Caco-2 (cell line): ENCODE measurements around the gene FBXL7. TPM values are rescaled to one million over a fixed set of nuclear protein-coding genes. Genes with fewer than 3 reads are reported as not detected.

Source experiments
- BruUV-seq: library from RNA; stranded (reverse); fragments of 400-500 nt; replicated peaks from 2 replicates; lab custom pipeline; 2021; lab: Mats Ljungman, UMichigan
- CTCF ChIA-PET: fragments of 300-600 bp; sonication (Branson Sonifier 250); formaldehyde crosslinking; loops from one replicate; lab custom pipeline; 2022; ENCODE audit warnings: antibody characterized with exemption; lab: Charles Lee
- POLR2A ChIA-PET: fragments of 300-600 bp; sonication (Branson Sonifier 250); formaldehyde crosslinking; loops from one replicate; lab custom pipeline; 2022; ENCODE audit warnings: antibody characterized with exemption; lab: Charles Lee
- DNase-seq, 2 experiments: peaks; one replicate each; pipeline versions ENCODE4 v3.0.0 to v3.0.0-alpha.2; 2020 to 2022
- H3K27me3 ChIP-seq: replicated peaks from 2 replicates; pipeline ENCODE4 v1.6.0; 2011; ENCODE audit warnings: low read length; ENCODE audit not compliant: control insufficient read depth, insufficient read depth
- H3K36me3 ChIP-seq: 2 replicates; pipeline ENCODE4 v1.5.1; 2011; ENCODE audit warnings: low read length; ENCODE audit not compliant: control insufficient read depth, insufficient read depth
- H3K4me1 ChIP-seq: fragments of 250-450 bp; sonication (Bioruptor Pico); 2 replicates; pipeline ENCODE4 v1.5.1; 2020; ENCODE audit warnings: mild to moderate bottlenecking
- H3K4me3 ChIP-seq: 2 replicates; pipeline ENCODE4 v1.5.1; 2011; ENCODE audit warnings: low read depth, mild to moderate bottlenecking, control low read depth, low read length
- H3K9me3 ChIP-seq: fragments of 250-450 bp; sonication (Bioruptor Pico); 2 replicates; pipeline ENCODE4 v1.5.1; 2020; ENCODE audit warnings: mild to moderate bottlenecking, moderate library complexity
- H3K27ac Mint-ChIP-seq: one replicate; pipeline ENCODE4 v1.8.0; 2022; ENCODE audit warnings: mixed read lengths; ENCODE audit not compliant: unreplicated experiment
- H3K27me3 Mint-ChIP-seq: one replicate; pipeline ENCODE4 v1.8.0; 2022; ENCODE audit warnings: mixed read lengths; ENCODE audit not compliant: insufficient read depth, unreplicated experiment
- H3K36me3 Mint-ChIP-seq: one replicate; pipeline ENCODE4 v1.8.0; 2022; ENCODE audit warnings: mild to moderate bottlenecking, mixed read lengths; ENCODE audit not compliant: insufficient read depth, unreplicated experiment
- H3K4me1 Mint-ChIP-seq: one replicate; pipeline ENCODE4 v1.8.0; 2022; ENCODE audit warnings: low read depth, mixed read lengths; ENCODE audit not compliant: unreplicated experiment
- H3K4me3 Mint-ChIP-seq: one replicate; pipeline ENCODE4 v1.8.0; 2022; ENCODE audit warnings: mild to moderate bottlenecking, moderate library complexity, mixed read lengths; ENCODE audit not compliant: unreplicated experiment
- H3K9me3 Mint-ChIP-seq: one replicate; pipeline ENCODE4 v1.8.0; 2022; ENCODE audit warnings: mixed read lengths; ENCODE audit not compliant: unreplicated experiment
- CTCF ChIP-seq, 2 experiments: fragments of 200-600 bp in 1 of 2; IDR thresholded peaks; 1 replicate in 1 of 2; 2 replicates in 1 of 2; pipeline versions ENCODE4 v1.5.1 to v1.8.0; 2011 to 2022; ENCODE audit warnings: antibody characterized with exemption in 1 of 2, control low read depth in 1 of 2, inconsistent platforms in 1 of 2, low read depth in 1 of 2, low read length in 1 of 2, mild to moderate bottlenecking in 1 of 2, moderate library complexity in 1 of 2; ENCODE audit not compliant: insufficient read depth in 1 of 2, severe bottlenecking in 1 of 2, unreplicated experiment in 1 of 2
- intact Hi-C: fragments of 100-400 bp; cut with micrococcal nuclease; formaldehyde crosslinking; loops from one replicate; pipeline ENCODE4 v1.10.0; 2022; ENCODE audit not compliant: unreplicated experiment
- total RNA-seq: library from RNA; stranded (reverse); gene quantifications from 2 replicates; pipeline ENCODE4 v1.2.3, GENCODE V29; 2022

The FBXL7 gene
- total RNA-seq, 1 experiment from 2014 or later = not detected

- H3K27ac Mint-ChIP-seq = no peak overlapping the region
These were observed 299.0 kb downstream of the FBXL7 start for GRCh38 chr5:15799014-15799413.

GRCh38 chr5:15799612-15800011 is 299.6 kb downstream of the FBXL7 start:
- DNase-seq = no peak
- no peaks in the 10 kb centered on the region for H3K27me3 Mint-ChIP-seq
- H3K4me3 Mint-ChIP-seq = no peak overlapping the region
- TF ChIP-seq CTCF (IDR thresholded peaks at IDR 0.05; ENCODE audit: insufficient read depth in 1 of 2, low read depth in 1 of 2, low read length in 1 of 2, severe bottlenecking in 1 of 2, unreplicated experiment in 1 of 2) = no peak
- no peak overlapping the region for H3K27ac Mint-ChIP-seq
- H3K9me3 Mint-ChIP-seq = peaks cover 25% of the 10 kb centered on the region
- no peaks in the 10 kb centered on the region for H3K36me3 Mint-ChIP-seq
- H3K27me3 ChIP-seq = no peaks in the 10 kb centered on the region
- BruUV-seq = no TSS peak
- no peaks in the 10 kb centered on the region for H3K4me1 ChIP-seq
- POLR2A ChIA-PET = no interaction called here
- H3K36me3 ChIP-seq = no peaks in the 10 kb centered on the region
- no peaks in the 10 kb centered on the region for H3K4me1 Mint-ChIP-seq
- intact Hi-C loops = loop anchor here (10.0 kb wide), 1 partner anchor 335 kb away; no protein-coding TSS in a partner anchor
- CTCF ChIA-PET = no interaction called here
- H3K9me3 ChIP-seq = peaks cover 7% of the 10 kb centered on the region
- no peak overlapping the region for H3K4me3 ChIP-seq

More at GRCh38 chr5:15799014-15799413, 299.0 kb downstream of the FBXL7 start:
- BruUV-seq = no TSS peak
- Histone ChIP-seq H3K27me3 (no peaks in the 10 kb centered on the region), H3K4me1 (no peaks in the 10 kb centered on the region), H3K9me3 (peaks cover under 1% of the 10 kb centered on the region; the same call in 1 of the 2 replicates), H3K36me3 (no peaks in the 10 kb centered on the region), H3K4me3 (no peak overlapping the region)
- ChIA-PET CTCF (interaction anchor here (0.6 kb wide), 1 partner anchor 415 kb away, joined by 8 read pairs; no protein-coding TSS in a partner anchor), POLR2A (no interaction called here)
- no peak for DNase-seq
- no peaks in the 10 kb centered on the region for H3K27me3 Mint-ChIP-seq
- H3K4me3 Mint-ChIP-seq = no peak overlapping the region
- H3K4me1 Mint-ChIP-seq = no peaks in the 10 kb centered on the region
- H3K36me3 Mint-ChIP-seq = no peaks in the 10 kb centered on the region
- TF ChIP-seq CTCF (IDR thresholded peaks at IDR 0.05; ENCODE audit: insufficient read depth in 1 of 2, low read depth in 1 of 2, low read length in 1 of 2, severe bottlenecking in 1 of 2, unreplicated experiment in 1 of 2) = no peak
- intact Hi-C loops = loop anchor here (10.0 kb wide), 1 partner anchor 334 kb away; no protein-coding TSS in a partner anchor
- H3K9me3 Mint-ChIP-seq = peaks cover 24% of the 10 kb centered on the region

GRCh38 chr5:15803280-15803679 is 303.3 kb downstream of the FBXL7 start:
- no TSS peak for BruUV-seq
- Mint-ChIP-seq H3K27me3 (no peaks in the 10 kb centered on the region), H3K27ac (no peak overlapping the region)

More at GRCh38 chr5:15803280-15803679, 303.3 kb downstream of the FBXL7 start:
- CTCF ChIA-PET = no interaction called here
- H3K27me3 ChIP-seq = no peaks in the 10 kb centered on the region
- no peaks in the 10 kb centered on the region for H3K36me3 ChIP-seq
- peaks cover 25% of the 10 kb centered on the region for H3K9me3 Mint-ChIP-seq
- no peaks in the 10 kb centered on the region for H3K36me3 Mint-ChIP-seq
- POLR2A ChIA-PET = no interaction called here
- H3K9me3 ChIP-seq = peaks cover 13% of the 10 kb centered on the region
- DNase-seq = no peak
- intact Hi-C loops = no loop called here
- H3K4me3 ChIP-seq = no peak overlapping the region
- no peak overlapping the region for H3K4me3 Mint-ChIP-seq
- no peak for TF ChIP-seq CTCF (IDR thresholded peaks at IDR 0.05; ENCODE audit: insufficient read depth in 1 of 2, low read depth in 1 of 2, low read length in 1 of 2, severe bottlenecking in 1 of 2, unreplicated experiment in 1 of 2)
- no peaks in the 10 kb centered on the region for H3K4me1 Mint-ChIP-seq
- no peaks in the 10 kb centered on the region for H3K4me1 ChIP-seq
